IMR-90 (cell line): ENCODE results near the gene GCH1. TPM values are rescaled to one million over a fixed set of nuclear protein-coding genes. Genes with fewer than 3 reads are reported as not detected.

ENCODE experiments used
- ATAC-seq: fragments of 200-7000 bp; cut with Tn5 transposase; 2 replicates; pipeline ENCODE4 v1.9.1; 2020; ENCODE audit warnings: low read depth, mild to moderate bottlenecking, moderate library complexity
- BruUV-seq: library from RNA; stranded (reverse); fragments of 400-500 nt; replicated peaks from 2 replicates; lab custom pipeline; 2021; lab: Mats Ljungman, UMichigan
- CTCF ChIA-PET: fragments of 300-600 bp; formaldehyde crosslinking; extraction: SDS; loops from one replicate; lab custom pipeline; 2021; ENCODE audit warnings: antibody characterized with exemption; lab: Yijun Ruan, JAX
- POLR2A ChIA-PET: fragments of 300-600 bp; sonication (Branson Sonifier 250); formaldehyde crosslinking; loops from one replicate; lab custom pipeline; 2022; ENCODE audit warnings: antibody characterized with exemption; ENCODE audit not compliant: unreplicated experiment; lab: Charles Lee
- DNase-seq: peaks from one replicate; pipeline ENCODE4 v3.0.0; 2013
- H2AFZ ChIP-seq: replicated peaks from 2 replicates; pipeline ENCODE3; 2013; ENCODE audit warnings: low read length, mild to moderate bottlenecking; ENCODE audit not compliant: poor library complexity
- H2AK5ac ChIP-seq: 2 replicates; pipeline ENCODE4 v1.6.1; 2013; ENCODE audit warnings: low read depth, low read length, inconsistent platforms
- H2AK9ac ChIP-seq: replicated peaks from 2 replicates; pipeline ENCODE3; 2013; ENCODE audit warnings: mild to moderate bottlenecking, low read depth, low read length, moderate library complexity; ENCODE audit not compliant: poor library complexity
- H2BK120ac ChIP-seq: 2 replicates; pipeline ENCODE4 v1.6.1; 2013; ENCODE audit warnings: low read depth, low read length, inconsistent platforms
- H2BK15ac ChIP-seq: 3 replicates; pipeline ENCODE4 v1.6.1; 2013; ENCODE audit warnings: low read depth, low read length, inconsistent platforms
- H2BK20ac ChIP-seq: 2 replicates; pipeline ENCODE4 v1.6.1; 2013; ENCODE audit warnings: low read depth, mild to moderate bottlenecking, inconsistent platforms, low read length, moderate library complexity
- H2BK5ac ChIP-seq: 2 replicates; pipeline ENCODE4 v1.6.1; 2013; ENCODE audit warnings: mild to moderate bottlenecking, low read depth, low read length, inconsistent platforms; ENCODE audit not compliant: poor library complexity, severe bottlenecking
- H3K14ac ChIP-seq: replicated peaks from 2 replicates; pipeline ENCODE4 v1.6.1; 2013; ENCODE audit warnings: low read depth, low read length, inconsistent platforms
- H3K18ac ChIP-seq: 2 replicates; pipeline ENCODE4 v1.6.1; 2013; ENCODE audit warnings: low read depth, low read length, control low read depth
- H3K23ac ChIP-seq: 2 replicates; pipeline ENCODE4 v1.6.1; 2013; ENCODE audit warnings: low read depth, low read length, inconsistent platforms
- H3K27ac ChIP-seq: 2 replicates; pipeline ENCODE4 v1.5.1; 2013; ENCODE audit warnings: mild to moderate bottlenecking, control low read depth, low read length; ENCODE audit not compliant: insufficient read depth
- H3K27me3 ChIP-seq: 2 replicates; pipeline ENCODE4 v1.6.1; 2013; ENCODE audit warnings: low read length; ENCODE audit not compliant: control insufficient read depth, insufficient read depth
- H3K36me3 ChIP-seq: 2 replicates; pipeline ENCODE4 v1.6.1; 2013; ENCODE audit warnings: low read length, mixed read lengths; ENCODE audit not compliant: control insufficient read depth, insufficient read depth
- H3K4ac ChIP-seq: 2 replicates; pipeline ENCODE4 v1.6.1; 2013; ENCODE audit warnings: low read depth, low read length, inconsistent platforms
- H3K4me1 ChIP-seq: 2 replicates; pipeline ENCODE4 v1.6.1; 2013; ENCODE audit warnings: low read length, mixed read lengths; ENCODE audit not compliant: control insufficient read depth, insufficient read depth
- H3K4me2 ChIP-seq: 2 replicates; pipeline ENCODE4 v1.6.1; 2013; ENCODE audit warnings: low read depth, mild to moderate bottlenecking, control low read depth, low read length, moderate library complexity
- H3K4me3 ChIP-seq: 2 replicates; pipeline ENCODE4 v1.5.1; 2013; ENCODE audit warnings: low read depth, mild to moderate bottlenecking, control low read depth, low read length, moderate library complexity; ENCODE audit not compliant: insufficient read depth
- H3K56ac ChIP-seq: 2 replicates; pipeline ENCODE4 v1.6.1; 2013; ENCODE audit warnings: low read length, inconsistent platforms; ENCODE audit not compliant: insufficient read depth; ENCODE audit errors: extremely low read depth
- H3K79me1 ChIP-seq, 2 experiments: 2 replicates each; pipeline ENCODE4 v1.6.1; 2013; ENCODE audit warnings: low read length in 2 of 2, inconsistent platforms in 1 of 2, low read depth in 1 of 2
- H3K9ac ChIP-seq: 2 replicates; pipeline ENCODE4 v1.6.1; 2013; ENCODE audit warnings: low read depth, low read length, control low read depth
- H3K9me1 ChIP-seq: 2 replicates; pipeline ENCODE4 v1.6.1; 2013; ENCODE audit warnings: low read length, inconsistent platforms; ENCODE audit not compliant: insufficient read depth
- H3K9me3 ChIP-seq: 2 replicates; pipeline ENCODE4 v1.6.1; 2013; ENCODE audit warnings: low read length; ENCODE audit not compliant: control insufficient read depth, insufficient read depth
- H4K20me1 ChIP-seq: 2 replicates; pipeline ENCODE4 v1.6.1; 2013; ENCODE audit warnings: low read length, inconsistent platforms; ENCODE audit not compliant: insufficient read depth
- H4K5ac ChIP-seq: 2 replicates; pipeline ENCODE4 v1.6.1; 2013; ENCODE audit warnings: mild to moderate bottlenecking, low read depth, low read length, control low read depth
- H4K8ac ChIP-seq, 2 experiments: 2 replicates each; pipeline ENCODE4 v1.6.1; 2013; ENCODE audit warnings: low read depth in 2 of 2, low read length in 2 of 2, control low read depth in 1 of 2, inconsistent platforms in 1 of 2
- H4K91ac ChIP-seq: 2 replicates; pipeline ENCODE4 v1.6.1; 2013; ENCODE audit warnings: low read depth, low read length, inconsistent platforms; ENCODE audit not compliant: insufficient read depth
- BHLHE40 ChIP-seq: fragments of 150-350 bp; IDR thresholded peaks from 2 replicates; pipeline ENCODE4 v1.6.1; 2016; ENCODE audit warnings: mild to moderate bottlenecking, low read depth, low read length
- CEBPB ChIP-seq: IDR thresholded peaks from 2 replicates; pipeline ENCODE4 v1.6.1; 2012; ENCODE audit warnings: low read depth, low read length, improper control_type of control experiment
- MAFK ChIP-seq: IDR thresholded peaks from 2 replicates; pipeline ENCODE4 v1.6.1; 2012; ENCODE audit warnings: low read depth, low read length, improper control_type of control experiment
- POLR2A ChIP-seq: IDR thresholded peaks from 2 replicates; pipeline ENCODE4 v1.6.1; 2012; ENCODE audit warnings: mild to moderate bottlenecking, low read depth, low read length
- SMC3 ChIP-seq: fragments of 150-350 bp; IDR thresholded peaks from 2 replicates; pipeline ENCODE4 v1.6.1; 2016; ENCODE audit warnings: low read depth, mild to moderate bottlenecking, antibody characterized with exemption, low read length, moderate library complexity
- WGBS, 2 experiments: methylation state at CpG; one replicate each; pipeline versions ENCODE4 v1.1.5 to v1.1.7; 2013; ENCODE audit warnings: missing lambda C conversion rate in 2 of 2; ENCODE audit not compliant: insufficient read length in 1 of 2; ENCODE audit errors: extremely low coverage in 2 of 2; 5-methylcytosine and 5-hydroxymethylcytosine counted together
- dilution Hi-C: fragments of 300-500 bp; cut with HindIII; formaldehyde crosslinking; loops from one replicate; pipeline ENCODE4 v1.14.3; 2018; ENCODE audit warnings: low sequenced_read_pairs; ENCODE audit not compliant: unreplicated experiment
- in situ Hi-C: fragments of 300-500 bp; cut with MboI; formaldehyde crosslinking; loops from 3 replicates; pipeline ENCODE4 v1.14.3; 2019; ENCODE audit warnings: low sequenced_read_pairs, inconsistent platforms, mixed read lengths
- intact Hi-C: fragments of 100-400 bp; cut with micrococcal nuclease; formaldehyde crosslinking; loops from 2 replicates; pipeline ENCODE4 v1.10.0; 2022
- polyA plus RNA-seq, 3 experiments: library from polyadenylated mRNA; depleted of rRNA; stranded (reverse); fragments of >200 nt; gene quantifications; 2 replicates each; pipeline ENCODE4 v1.2.3, GENCODE V29; 2012; ENCODE audit warnings: low replicate concordance in 1 of 3
- total RNA-seq: library from RNA; depleted of rRNA; stranded (reverse); fragments of >200 nt; gene quantifications from 2 replicates; pipeline ENCODE4 v1.2.3, GENCODE V29; 2012

The GCH1 gene
- total and polyA plus RNA-seq, 2 of the 4 experiments (the other 2 are of a cell fraction), result 0.54 to 0.74 TPM

- H2BK15ac ChIP-seq, result no peak overlapping the region
- H4K91ac ChIP-seq, result no peak overlapping the region
- no TSS peak for BruUV-seq
- H3K18ac ChIP-seq, result no peak overlapping the region
- H2AK9ac ChIP-seq, result no peak overlapping the region
- no peak overlapping the region for H3K56ac ChIP-seq
- H3K4me2 ChIP-seq, result no peak overlapping the region
- no peak overlapping the region for H2AK5ac ChIP-seq
- in situ Hi-C loops, result no loop called here
- no peaks in the 10 kb centered on the region for H3K79me1 ChIP-seq
- intact Hi-C loops, result no loop called here
- ATAC-seq, result no peak
- H4K20me1 ChIP-seq, result no peaks in the 10 kb centered on the region
- dilution Hi-C loops, result no loop called here
- H3K23ac ChIP-seq, result no peak overlapping the region
- no peak overlapping the region for H2AFZ ChIP-seq
- peaks cover 33% of the 10 kb centered on the region for H3K27me3 ChIP-seq
- DNase-seq, result no peak
- no peak overlapping the region for H3K9ac ChIP-seq
- no peak overlapping the region for H4K8ac ChIP-seq
- H3K4me3 ChIP-seq, result no peak overlapping the region
- H3K4me1 ChIP-seq, result no peaks in the 10 kb centered on the region; the same call in 1 of the 2 replicates
- 82% methylated on average over 3 of the region's 6 CpGs; no CpG with 5 or more reads in 1 of the 2 experiments for WGBS, 2 experiments
- no peaks in the 10 kb centered on the region for H3K9me3 ChIP-seq
- H3K4ac ChIP-seq, result no peak overlapping the region
- H3K14ac ChIP-seq, result no peak overlapping the region
- ChIA-PET POLR2A (no interaction called here), CTCF (no interaction called here)
- TF ChIP-seq MAFK (no peak), POLR2A (no peak), BHLHE40 (no peak), CEBPB (no peak), SMC3 (no peak)
- H2BK5ac ChIP-seq, result no peak overlapping the region
- H3K9me1 ChIP-seq, result no peaks in the 10 kb centered on the region
- H3K27ac ChIP-seq, result no peak overlapping the region
- no peak overlapping the region for H4K5ac ChIP-seq
- no peak overlapping the region for H2BK120ac ChIP-seq
- H3K36me3 ChIP-seq, result no peaks in the 10 kb centered on the region
- no peak overlapping the region for H2BK20ac ChIP-seq
These were observed 87.1 kb downstream of the GCH1 start for GRCh38 chr14:54815515-54815914.
